GM19463 (cell line): Measurements from ENCODE around the gene HMX2.

Experiments
- ATAC-seq: cut with Tn5 transposase; IDR thresholded peaks from one replicate; pipeline ENCODE4 v1.9.1; 2021; ENCODE audit warnings: mild to moderate bottlenecking, moderate library complexity; ENCODE audit not compliant: unreplicated experiment

The HMX2 gene

GRCh38 chr10:123136806-123137642, 10.9 kb upstream of the HMX2 start:
- no peak for ATAC-seq

- ATAC-seq, result no peak
These were observed 8.8 kb upstream of the HMX2 start for GRCh38 chr10:123139165-123139520.

GRCh38 chr10:123139521-123140163, 8.3 kb upstream of the HMX2 start:
- no peak for ATAC-seq

GRCh38 chr10:123140164-123140982, 7.6 kb upstream of the HMX2 start:
- ATAC-seq, result no peak

GRCh38 chr10:123140983-123141390, 6.9 kb upstream of the HMX2 start:
- no peak for ATAC-seq

GRCh38 chr10:123141791-123142700, 5.9 kb upstream of the HMX2 start:
- ATAC-seq, result no peak

- ATAC-seq, result no peak
These were observed 5.2 kb upstream of the HMX2 start for GRCh38 chr10:123142701-123143161.

GRCh38 chr10:123143162-123143824, 4.6 kb upstream of the HMX2 start:
- no peak for ATAC-seq

GRCh38 chr10:123143825-123144168, 4.1 kb upstream of the HMX2 start:
- ATAC-seq, result no peak

- ATAC-seq, result no peak
These were observed 3.0 kb upstream of the HMX2 start for GRCh38 chr10:123144697-123145541.

- ATAC-seq, result no peak
These were observed 2.4 kb upstream of the HMX2 start for GRCh38 chr10:123145542-123146012.

- ATAC-seq, result no peak
These were observed 1.7 kb upstream of the HMX2 start for GRCh38 chr10:123146013-123146893.

GRCh38 chr10:123146894-123147634, 872 bp upstream of the HMX2 start:
- no peak for ATAC-seq

- ATAC-seq, result no peak
These were observed 652 bp downstream of the HMX2 start for GRCh38 chr10:123148414-123149161.

GRCh38 chr10:123149162-123149567, 1.2 kb downstream of the HMX2 start:
- no peak for ATAC-seq

- ATAC-seq, result no peak
These were observed 1.8 kb downstream of the HMX2 start for GRCh38 chr10:123149568-123150270.
